ENCODE data around the gene NINJ1. TPM values are rescaled to one million over a fixed set of nuclear protein-coding genes. Genes with fewer than 3 reads are reported as not detected.

NINJ1 gene
- total and polyA plus RNA-seq, 2 of the 13 experiments (the other 11 are each of a cell fraction or from before 2014, with no cell fraction given) = 81.2 to 92.1 TPM

DNA sequence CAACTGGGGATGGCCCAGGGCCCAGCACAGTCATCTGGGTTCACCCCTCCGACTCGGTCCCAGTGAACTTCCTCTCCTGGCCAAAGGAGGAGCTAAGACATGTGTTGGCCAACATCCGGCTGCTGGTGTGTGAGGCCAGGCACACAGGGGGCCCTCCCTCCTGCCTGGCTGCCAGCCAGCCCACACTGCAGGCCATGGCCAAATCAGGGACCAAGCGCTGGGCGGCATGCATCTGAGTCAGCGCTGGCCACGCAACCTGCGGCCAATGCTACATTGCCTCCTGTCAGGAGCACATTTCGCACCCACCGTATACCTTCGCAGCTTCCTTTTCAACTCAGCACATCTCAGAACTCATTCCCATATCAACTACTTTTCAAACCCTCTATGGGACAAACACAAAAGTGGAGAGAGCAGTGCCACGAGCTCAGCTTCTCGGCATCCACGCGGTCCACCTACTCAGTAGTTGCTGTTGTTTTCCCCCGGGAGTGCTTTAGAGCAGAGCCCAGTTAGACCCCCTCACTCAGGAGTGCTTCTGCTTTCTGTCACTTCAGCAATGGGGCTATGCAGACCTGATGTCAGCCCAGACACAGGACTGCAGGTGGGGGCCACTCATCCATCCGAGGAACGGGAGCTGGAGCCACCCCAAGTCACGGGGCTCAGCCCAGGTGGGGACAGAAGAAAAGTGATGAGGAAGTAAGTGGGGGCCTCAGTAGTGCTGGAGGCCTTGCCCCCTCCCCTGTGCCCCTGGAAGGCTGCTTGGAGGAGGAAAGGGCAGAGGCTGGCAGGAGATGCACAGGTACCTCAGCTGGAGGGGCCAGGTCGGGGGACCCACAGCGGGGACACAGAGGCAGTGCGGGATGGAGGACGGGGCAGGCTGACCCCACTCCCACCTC is 13.9 kb downstream of the NINJ1 start (continued):
- TF ChIP-seq, protein P1, sequence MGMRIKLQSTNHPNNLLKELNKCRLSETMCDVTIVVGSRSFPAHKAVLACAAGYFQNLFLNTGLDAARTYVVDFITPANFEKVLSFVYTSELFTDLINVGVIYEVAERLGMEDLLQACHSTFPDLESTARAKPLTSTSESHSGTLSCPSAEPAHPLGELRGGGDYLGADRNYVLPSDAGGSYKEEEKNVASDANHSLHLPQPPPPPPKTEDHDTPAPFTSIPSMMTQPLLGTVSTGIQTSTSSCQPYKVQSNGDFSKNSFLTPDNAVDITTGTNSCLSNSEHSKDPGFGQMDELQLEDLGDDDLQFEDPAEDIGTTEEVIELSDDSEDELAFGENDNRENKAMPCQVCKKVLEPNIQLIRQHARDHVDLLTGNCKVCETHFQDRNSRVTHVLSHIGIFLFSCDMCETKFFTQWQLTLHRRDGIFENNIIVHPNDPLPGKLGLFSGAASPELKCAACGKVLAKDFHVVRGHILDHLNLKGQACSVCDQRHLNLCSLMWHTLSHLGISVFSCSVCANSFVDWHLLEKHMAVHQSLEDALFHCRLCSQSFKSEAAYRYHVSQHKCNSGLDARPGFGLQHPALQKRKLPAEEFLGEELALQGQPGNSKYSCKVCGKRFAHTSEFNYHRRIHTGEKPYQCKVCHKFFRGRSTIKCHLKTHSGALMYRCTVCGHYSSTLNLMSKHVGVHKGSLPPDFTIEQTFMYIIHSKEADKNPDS (CRISPR knock-in tag; IDR thresholded peaks at IDR 0.05) = 0 out of 2 replicates have a peak, but pooled peaks have one; percentile 66
- TF ChIP-seq, protein P2, sequence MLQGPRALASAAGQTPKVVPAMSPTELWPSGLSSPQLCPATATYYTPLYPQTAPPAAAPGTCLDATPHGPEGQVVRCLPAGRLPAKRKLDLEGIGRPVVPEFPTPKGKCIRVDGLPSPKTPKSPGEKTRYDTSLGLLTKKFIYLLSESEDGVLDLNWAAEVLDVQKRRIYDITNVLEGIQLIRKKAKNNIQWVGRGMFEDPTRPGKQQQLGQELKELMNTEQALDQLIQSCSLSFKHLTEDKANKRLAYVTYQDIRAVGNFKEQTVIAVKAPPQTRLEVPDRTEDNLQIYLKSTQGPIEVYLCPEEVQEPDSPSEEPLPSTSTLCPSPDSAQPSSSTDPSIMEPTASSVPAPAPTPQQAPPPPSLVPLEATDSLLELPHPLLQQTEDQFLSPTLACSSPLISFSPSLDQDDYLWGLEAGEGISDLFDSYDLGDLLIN (CRISPR knock-in tag; IDR thresholded peaks at IDR 0.05; ENCODE audit: borderline replicate concordance) = no peak
- TF ChIP-seq ZNF207 (IDR thresholded peaks at IDR 0.05; ENCODE audit: borderline replicate concordance) = no peak
- peak; percentile 73 for TF ChIP-seq HMG20B (CRISPR knock-in tag; conservative IDR thresholded peaks at IDR 0.05)
- TF ChIP-seq ZBTB42 (CRISPR knock-in tag; IDR thresholded peaks at IDR 0.05) = 0 out of 2 replicates have a peak, but pooled peaks have one; percentile 43
- TF ChIP-seq ZFP82 (CRISPR knock-in tag; IDR thresholded peaks at IDR 0.05; ENCODE audit: borderline replicate concordance) = no peak
- no peak for TF ChIP-seq TBL1XR1 (IDR thresholded peaks at IDR 0.05; ENCODE audit: borderline replicate concordance, low read length, partially characterized antibody)
- TF ChIP-seq, protein P3, sequence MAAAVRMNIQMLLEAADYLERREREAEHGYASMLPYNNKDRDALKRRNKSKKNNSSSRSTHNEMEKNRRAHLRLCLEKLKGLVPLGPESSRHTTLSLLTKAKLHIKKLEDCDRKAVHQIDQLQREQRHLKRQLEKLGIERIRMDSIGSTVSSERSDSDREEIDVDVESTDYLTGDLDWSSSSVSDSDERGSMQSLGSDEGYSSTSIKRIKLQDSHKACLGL (CRISPR knock-in tag; IDR thresholded peaks at IDR 0.05) = peak; percentile 70; the same call in 1 of the 2 replicates
- TF ChIP-seq MAFK (conservative IDR thresholded peaks at IDR 0.05 in 1 of 2, IDR thresholded peaks at IDR 0.05 in 1 of 2; ENCODE audit: low read length in 2 of 2) = peak; percentile 16 to 34; a peak in 2 of 4 replicates
- TF ChIP-seq, protein P4, sequence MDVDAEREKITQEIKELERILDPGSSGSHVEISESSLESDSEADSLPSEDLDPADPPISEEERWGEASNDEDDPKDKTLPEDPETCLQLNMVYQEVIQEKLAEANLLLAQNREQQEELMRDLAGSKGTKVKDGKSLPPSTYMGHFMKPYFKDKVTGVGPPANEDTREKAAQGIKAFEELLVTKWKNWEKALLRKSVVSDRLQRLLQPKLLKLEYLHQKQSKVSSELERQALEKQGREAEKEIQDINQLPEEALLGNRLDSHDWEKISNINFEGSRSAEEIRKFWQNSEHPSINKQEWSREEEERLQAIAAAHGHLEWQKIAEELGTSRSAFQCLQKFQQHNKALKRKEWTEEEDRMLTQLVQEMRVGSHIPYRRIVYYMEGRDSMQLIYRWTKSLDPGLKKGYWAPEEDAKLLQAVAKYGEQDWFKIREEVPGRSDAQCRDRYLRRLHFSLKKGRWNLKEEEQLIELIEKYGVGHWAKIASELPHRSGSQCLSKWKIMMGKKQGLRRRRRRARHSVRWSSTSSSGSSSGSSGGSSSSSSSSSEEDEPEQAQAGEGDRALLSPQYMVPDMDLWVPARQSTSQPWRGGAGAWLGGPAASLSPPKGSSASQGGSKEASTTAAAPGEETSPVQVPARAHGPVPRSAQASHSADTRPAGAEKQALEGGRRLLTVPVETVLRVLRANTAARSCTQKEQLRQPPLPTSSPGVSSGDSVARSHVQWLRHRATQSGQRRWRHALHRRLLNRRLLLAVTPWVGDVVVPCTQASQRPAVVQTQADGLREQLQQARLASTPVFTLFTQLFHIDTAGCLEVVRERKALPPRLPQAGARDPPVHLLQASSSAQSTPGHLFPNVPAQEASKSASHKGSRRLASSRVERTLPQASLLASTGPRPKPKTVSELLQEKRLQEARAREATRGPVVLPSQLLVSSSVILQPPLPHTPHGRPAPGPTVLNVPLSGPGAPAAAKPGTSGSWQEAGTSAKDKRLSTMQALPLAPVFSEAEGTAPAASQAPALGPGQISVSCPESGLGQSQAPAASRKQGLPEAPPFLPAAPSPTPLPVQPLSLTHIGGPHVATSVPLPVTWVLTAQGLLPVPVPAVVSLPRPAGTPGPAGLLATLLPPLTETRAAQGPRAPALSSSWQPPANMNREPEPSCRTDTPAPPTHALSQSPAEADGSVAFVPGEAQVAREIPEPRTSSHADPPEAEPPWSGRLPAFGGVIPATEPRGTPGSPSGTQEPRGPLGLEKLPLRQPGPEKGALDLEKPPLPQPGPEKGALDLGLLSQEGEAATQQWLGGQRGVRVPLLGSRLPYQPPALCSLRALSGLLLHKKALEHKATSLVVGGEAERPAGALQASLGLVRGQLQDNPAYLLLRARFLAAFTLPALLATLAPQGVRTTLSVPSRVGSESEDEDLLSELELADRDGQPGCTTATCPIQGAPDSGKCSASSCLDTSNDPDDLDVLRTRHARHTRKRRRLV (CRISPR knock-in tag; IDR thresholded peaks at IDR 0.05) = peak; percentile 50; the same call in 1 of the 2 replicates
- TF ChIP-seq CHD4 (IDR thresholded peaks at IDR 0.05; ENCODE audit: borderline replicate concordance, low read length) = no peak
- TF ChIP-seq, protein P5, sequence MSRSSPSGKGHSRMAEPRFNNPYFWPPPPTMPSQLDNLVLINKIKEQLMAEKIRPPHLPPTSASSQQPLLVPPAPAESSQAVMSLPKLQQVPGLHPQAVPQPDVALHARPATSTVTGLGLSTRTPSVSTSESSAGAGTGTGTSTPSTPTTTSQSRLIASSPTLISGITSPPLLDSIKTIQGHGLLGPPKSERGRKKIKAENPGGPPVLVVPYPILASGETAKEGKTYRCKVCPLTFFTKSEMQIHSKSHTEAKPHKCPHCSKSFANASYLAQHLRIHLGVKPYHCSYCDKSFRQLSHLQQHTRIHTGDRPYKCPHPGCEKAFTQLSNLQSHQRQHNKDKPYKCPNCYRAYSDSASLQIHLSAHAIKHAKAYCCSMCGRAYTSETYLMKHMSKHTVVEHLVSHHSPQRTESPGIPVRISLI (CRISPR knock-in tag; IDR thresholded peaks at IDR 0.05; ENCODE audit: borderline replicate concordance) = no peak; the same call in 1 of the 2 replicates
- TF ChIP-seq, protein P6, sequence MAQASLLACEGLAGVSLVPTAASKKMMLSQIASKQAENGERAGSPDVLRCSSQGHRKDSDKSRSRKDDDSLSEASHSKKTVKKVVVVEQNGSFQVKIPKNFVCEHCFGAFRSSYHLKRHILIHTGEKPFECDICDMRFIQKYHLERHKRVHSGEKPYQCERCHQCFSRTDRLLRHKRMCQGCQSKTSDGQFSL (CRISPR knock-in tag; IDR thresholded peaks at IDR 0.05) = peak; percentile 39; the same call in 1 of the 2 replicates
- TF ChIP-seq, protein P7, sequence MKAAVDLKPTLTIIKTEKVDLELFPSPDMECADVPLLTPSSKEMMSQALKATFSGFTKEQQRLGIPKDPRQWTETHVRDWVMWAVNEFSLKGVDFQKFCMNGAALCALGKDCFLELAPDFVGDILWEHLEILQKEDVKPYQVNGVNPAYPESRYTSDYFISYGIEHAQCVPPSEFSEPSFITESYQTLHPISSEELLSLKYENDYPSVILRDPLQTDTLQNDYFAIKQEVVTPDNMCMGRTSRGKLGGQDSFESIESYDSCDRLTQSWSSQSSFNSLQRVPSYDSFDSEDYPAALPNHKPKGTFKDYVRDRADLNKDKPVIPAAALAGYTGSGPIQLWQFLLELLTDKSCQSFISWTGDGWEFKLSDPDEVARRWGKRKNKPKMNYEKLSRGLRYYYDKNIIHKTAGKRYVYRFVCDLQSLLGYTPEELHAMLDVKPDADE (CRISPR knock-in tag; IDR thresholded peaks at IDR 0.05) = no peak
- TF ChIP-seq ZMAT3 (CRISPR knock-in tag; conservative IDR thresholded peaks at IDR 0.05) = peak; percentile 92
